HepG2 (cell line): Measurements from ENCODE around the gene ZFYVE28.

ENCODE experiments used
- ADNP ChIP-seq: sonication (generic); formaldehyde crosslinking; IDR thresholded peaks from 2 replicates; pipeline ENCODE4 v1.4.0; 2020; ENCODE audit warnings: missing genetic modification reagents
- ESRRA ChIP-seq: sonication (generic); formaldehyde crosslinking; IDR thresholded peaks from 2 replicates; pipeline ENCODE4 v1.5.1; 2020; ENCODE audit warnings: mild to moderate bottlenecking, low read depth, missing genetic modification reagents
- MED8 ChIP-seq: sonication (generic); formaldehyde crosslinking; IDR thresholded peaks from 2 replicates; pipeline ENCODE4 v1.8.1; 2023; ENCODE audit warnings: mild to moderate bottlenecking, missing genetic modification reagents; ENCODE audit not compliant: insufficient replicate concordance
- NR0B2 ChIP-seq: sonication (generic); formaldehyde crosslinking; IDR thresholded peaks from 2 replicates; pipeline ENCODE4 v1.4.0; 2020; ENCODE audit warnings: mild to moderate bottlenecking, missing genetic modification reagents
- POLR2AphosphoS5 ChIP-seq: IDR thresholded peaks from 2 replicates; pipeline ENCODE4 v1.6.1; 2012; ENCODE audit warnings: low read depth, low read length
- RNF219 ChIP-seq: sonication (generic); formaldehyde crosslinking; IDR thresholded peaks from 2 replicates; pipeline ENCODE4 v1.5.0; 2020; ENCODE audit warnings: mild to moderate bottlenecking, missing genetic modification reagents
- ZBTB3 ChIP-seq: sonication (generic); formaldehyde crosslinking; IDR thresholded peaks from 2 replicates; pipeline ENCODE4 v1.4.0; 2020; ENCODE audit warnings: low read depth, mild to moderate bottlenecking, moderate library complexity, missing genetic modification reagents, borderline replicate concordance
- ZNF260 ChIP-seq: sonication (generic); formaldehyde crosslinking; IDR thresholded peaks from 2 replicates; pipeline ENCODE4 v1.4.0; 2020; ENCODE audit warnings: missing genetic modification reagents, low read depth, mild to moderate bottlenecking, borderline replicate concordance
- TF ChIP-seq, protein P1 (sequence below): sonication (generic); formaldehyde crosslinking; IDR thresholded peaks from 2 replicates; pipeline ENCODE4 v1.5.0; 2020; ENCODE audit warnings: mild to moderate bottlenecking, missing genetic modification reagents, moderate library complexity

GRCh38 chr4:2363056-2363721, 55.3 kb downstream of the ZFYVE28 start:
- TF ChIP-seq ZNF260 (CRISPR knock-in tag): no peak
- no peak for TF ChIP-seq ZBTB3 (CRISPR knock-in tag)
- no peak for TF ChIP-seq ESRRA (CRISPR knock-in tag)
- TF ChIP-seq POLR2AphosphoS5: no peak
- TF ChIP-seq RNF219 (CRISPR knock-in tag): no peak
- TF ChIP-seq, protein P1, sequence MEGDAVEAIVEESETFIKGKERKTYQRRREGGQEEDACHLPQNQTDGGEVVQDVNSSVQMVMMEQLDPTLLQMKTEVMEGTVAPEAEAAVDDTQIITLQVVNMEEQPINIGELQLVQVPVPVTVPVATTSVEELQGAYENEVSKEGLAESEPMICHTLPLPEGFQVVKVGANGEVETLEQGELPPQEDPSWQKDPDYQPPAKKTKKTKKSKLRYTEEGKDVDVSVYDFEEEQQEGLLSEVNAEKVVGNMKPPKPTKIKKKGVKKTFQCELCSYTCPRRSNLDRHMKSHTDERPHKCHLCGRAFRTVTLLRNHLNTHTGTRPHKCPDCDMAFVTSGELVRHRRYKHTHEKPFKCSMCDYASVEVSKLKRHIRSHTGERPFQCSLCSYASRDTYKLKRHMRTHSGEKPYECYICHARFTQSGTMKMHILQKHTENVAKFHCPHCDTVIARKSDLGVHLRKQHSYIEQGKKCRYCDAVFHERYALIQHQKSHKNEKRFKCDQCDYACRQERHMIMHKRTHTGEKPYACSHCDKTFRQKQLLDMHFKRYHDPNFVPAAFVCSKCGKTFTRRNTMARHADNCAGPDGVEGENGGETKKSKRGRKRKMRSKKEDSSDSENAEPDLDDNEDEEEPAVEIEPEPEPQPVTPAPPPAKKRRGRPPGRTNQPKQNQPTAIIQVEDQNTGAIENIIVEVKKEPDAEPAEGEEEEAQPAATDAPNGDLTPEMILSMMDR (CRISPR knock-in tag): no peak
- no peak for TF ChIP-seq ADNP (CRISPR knock-in tag)
- TF ChIP-seq NR0B2 (CRISPR knock-in tag): no peak
- TF ChIP-seq MED8 (CRISPR knock-in tag): no peak
